IPS-NIHi7 (cell line): ENCODE results near the gene GRHL1.

Experiments used
- DNase-seq: peaks from one replicate; pipeline ENCODE4 v3.0.0; 2012; ENCODE audit warnings: mixed read lengths; ENCODE audit errors: extremely low spot score

Gene GRHL1

DNA sequence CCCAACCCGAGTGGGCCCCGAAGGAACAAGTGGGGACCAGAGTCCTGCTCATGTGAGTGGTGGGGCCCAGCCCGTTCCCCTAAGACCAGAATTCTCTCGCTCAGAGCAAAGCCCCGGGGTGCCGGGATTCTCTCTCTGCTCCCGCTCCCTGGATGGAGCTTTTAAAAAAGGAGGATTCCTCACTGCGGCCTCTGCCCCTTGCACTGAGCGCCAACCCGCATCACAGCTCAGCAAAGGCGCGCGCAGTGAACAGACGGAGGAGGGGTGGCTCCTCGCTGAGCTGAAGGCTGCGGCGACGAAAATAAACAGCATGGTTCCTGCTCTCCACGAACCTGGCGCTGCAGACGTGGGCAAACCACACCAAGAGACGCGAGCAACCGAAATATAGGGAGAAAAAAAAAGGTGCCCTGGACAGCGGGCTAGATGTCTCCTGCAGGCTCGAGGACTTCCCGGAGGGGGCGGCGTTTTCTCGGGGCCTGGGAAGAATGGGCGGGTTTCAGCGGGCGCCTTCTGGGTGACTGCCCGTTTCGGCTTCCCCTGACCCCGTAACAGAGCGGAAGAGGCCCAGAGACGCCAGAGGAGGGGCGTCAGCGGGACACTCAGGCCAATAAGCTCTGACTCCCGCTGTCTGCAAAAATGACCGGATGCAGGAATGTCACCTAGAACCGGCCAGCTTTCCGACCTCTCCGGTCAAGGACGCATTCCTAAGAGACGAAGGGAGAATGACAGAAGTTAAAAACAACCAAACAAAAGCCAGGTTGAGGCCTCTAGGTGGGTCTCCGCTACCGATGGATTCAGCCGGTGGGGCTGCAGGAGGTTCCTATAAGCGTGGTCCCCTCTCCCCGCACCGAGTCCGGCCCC, 91.0 kb downstream of the GRHL1 start:
- peak; percentile 73 for DNase-seq

DNA sequence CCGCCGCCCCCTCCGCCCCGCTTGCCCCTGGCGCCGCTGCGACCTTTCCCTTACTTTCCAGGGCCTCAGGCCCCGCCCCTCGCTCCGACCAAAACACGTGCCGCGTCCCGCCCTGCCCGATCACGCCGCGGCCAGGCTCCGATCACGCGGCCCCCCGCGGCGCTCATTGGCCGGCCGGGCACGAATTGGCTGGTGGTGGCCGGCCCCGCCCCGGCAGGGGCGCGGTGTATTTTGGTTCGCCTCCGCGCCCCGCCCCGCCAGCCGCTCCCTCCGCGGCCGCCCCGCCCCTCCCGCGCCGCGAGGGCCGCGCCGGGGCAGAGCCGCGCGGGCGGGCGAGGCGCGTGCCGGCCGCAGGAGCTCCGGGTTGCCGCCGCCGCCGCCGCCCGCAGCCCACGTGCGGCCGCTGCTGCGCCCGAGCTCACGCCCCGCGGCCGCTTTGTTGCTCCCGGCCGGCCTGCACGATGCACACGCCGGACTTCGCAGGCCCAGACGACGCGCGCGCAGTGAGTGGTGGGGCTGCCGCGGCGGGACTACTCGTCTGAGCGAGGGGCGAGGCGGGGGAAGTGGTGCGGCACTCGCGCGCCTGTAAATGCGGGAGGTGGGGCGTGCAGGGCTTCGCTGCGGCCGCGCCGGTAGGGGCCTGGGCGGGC, 91.9 kb downstream of the GRHL1 start, which contains the start of gene KLF11:
Gene KLF11 (plus strand): TSS at position 295 of the 650 bp plus-strand sequence. CDS start 167 bp downstream, at position 462.
- peak; percentile 86 for DNase-seq

DNA sequence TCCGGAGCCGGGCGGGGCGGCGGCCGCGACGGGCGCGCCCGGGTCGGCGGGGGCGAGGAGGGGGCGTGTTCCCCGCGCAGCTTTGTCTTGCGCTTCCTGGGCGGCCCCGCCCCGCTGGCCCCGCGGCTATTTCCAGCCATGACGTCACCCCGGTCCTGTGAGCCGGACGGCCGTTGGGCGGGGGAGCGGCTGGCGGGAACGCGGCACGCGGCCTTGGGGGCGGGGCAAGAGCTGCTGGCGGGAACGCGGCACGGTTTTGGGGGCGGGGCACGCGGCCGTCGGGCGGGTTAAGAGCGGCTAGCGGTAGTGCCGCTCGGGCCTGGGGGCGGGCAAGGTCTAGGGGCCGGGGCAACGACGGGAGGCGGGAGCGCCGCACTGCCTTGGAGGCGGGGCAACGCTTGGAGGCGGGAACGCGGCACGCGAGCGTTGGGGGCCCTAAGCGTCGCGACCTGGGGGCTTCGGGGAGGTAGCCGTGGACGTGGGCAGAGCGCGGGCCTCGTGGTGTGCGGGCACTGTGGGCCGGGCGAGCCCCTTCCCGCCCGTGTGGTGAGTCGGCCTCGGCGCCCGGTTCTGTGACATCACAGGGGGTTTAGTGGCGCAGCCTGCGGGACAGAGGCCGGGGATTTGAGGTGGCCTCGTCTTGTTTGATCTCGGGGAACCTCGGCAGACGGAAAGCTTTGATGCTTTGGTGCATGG, 92.6 kb downstream of the GRHL1 start:
- peak; percentile 88 for DNase-seq

DNA sequence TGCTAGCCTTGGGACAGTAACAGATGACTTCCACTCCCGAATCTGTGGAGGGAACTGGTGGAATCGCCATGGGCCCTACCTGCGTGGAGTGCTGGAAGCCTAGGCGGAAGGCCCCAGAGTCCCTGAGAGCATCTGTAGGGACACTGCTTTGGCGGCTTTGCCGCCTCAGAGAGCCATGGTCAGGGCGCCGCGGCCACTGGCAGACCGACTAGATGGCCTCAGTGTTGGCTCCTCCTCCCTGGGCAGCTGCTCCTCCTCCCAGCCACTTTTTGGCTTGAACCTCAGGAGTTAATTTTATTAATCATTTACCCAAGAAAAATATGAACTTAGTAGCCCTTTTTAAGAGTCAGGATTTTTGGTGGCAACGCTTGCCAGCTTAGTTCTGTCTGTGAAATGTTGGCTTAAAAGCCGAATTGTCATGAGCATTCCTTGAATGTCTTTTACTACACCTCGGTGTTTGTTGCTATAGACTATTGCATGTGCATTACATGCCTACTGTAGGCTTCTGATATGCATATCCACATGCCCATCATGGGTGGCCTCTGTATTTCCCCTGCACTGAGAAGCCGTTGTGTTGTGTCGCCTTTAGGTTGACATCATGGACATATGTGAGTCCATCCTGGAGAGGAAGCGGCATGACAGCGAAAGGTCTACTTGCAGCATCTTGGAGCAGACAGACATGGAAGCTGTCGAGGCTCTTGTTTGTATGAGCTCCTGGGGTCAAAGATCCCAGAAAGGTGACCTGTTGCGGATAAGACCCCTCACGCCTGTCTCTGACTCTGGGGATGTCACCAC, 94.3 kb downstream of the GRHL1 start:
- no peak for DNase-seq

DNA sequence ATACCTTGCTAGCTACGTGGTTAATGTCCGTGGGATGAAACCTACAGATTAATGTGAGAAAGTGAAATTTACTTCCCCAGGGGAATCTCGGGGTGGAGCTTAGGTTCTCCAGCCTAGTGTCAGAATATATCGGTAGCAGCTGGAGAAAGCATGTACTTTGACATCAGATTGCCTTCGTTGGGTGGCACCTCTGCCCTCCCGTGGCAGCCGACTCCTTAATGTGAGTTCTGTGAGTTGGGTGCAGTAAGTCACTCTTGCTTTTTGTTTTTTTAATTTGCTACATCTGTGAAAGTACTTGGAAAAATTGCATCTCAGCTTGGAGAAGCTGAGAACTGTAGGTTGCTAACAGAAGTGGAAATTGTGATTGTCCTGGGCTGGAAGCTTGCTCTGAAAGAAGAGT, 95.4 kb downstream of the GRHL1 start:
- DNase-seq = no peak

DNA sequence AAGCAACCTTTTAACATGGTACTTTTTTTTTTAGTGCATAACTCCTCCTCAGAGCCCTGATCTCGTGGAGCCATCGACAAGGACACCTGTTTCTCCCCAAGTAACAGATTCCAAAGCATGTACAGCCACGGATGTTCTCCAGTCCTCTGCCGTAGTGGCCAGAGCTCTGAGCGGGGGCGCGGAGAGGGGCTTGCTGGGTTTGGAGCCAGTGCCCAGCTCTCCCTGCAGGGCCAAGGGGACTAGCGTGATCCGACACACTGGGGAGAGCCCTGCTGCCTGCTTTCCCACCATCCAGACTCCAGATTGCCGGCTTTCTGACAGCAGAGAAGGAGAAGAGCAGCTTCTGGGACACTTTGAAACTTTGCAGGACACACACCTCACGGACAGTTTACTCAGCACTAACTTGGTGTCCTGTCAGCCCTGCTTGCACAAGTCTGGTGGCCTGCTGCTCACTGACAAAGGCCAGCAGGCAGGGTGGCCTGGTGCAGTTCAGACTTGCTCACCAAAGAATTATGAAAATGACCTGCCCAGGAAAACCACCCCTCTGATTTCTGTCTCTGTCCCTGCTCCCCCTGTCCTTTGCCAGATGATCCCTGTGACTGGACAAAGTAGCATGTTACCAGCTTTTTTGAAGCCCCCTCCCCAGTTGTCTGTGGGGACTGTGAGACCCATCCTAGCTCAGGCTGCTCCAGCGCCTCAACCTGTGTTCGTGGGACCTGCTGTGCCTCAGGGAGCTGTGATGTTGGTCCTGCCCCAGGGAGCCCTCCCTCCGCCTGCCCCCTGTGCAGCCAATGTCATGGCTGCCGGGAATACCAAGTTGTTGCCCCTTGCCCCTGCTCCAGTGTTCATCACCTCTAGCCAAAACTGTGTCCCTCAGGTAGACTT, 96.4 kb downstream of the GRHL1 start:
- DNase-seq = no peak

DNA sequence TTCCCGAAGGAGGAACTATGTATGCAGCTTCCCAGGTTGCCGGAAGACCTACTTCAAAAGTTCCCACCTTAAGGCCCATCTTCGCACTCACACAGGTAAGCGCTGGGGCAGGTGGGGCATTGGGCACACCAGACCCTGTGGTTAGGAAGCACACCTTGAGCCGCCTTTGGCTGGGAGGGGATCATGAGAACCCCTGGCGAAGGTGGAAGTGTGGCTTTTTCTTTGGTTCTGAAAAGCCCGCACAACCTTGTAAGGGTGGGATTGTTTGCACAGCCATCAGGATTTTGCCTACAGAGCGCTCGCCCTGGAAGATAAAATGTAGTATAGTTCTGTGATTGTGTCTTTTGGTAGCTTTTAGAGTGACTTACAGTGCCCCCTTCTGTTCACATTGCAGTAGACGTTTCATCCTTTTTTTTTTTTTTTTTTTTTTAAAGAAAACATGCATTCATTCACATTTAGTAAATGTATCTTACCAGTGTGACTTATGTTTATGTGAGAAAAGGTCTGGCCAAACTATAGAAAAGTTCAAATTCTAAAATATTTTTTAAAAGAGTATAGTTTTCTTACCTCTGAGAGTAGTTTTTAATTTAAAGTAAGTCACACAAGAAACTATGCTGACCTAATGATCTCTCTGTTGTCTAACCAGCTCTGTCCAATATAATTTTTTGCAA, 97.1 kb downstream of the GRHL1 start:
- no peak for DNase-seq
